ENCODE measurements around the gene SENP3. TPM values are rescaled to one million over a fixed set of nuclear protein-coding genes. Genes with fewer than 3 reads are reported as not detected.

The SENP3 gene
- total and polyA plus RNA-seq, 2 of the 13 experiments (the other 11 are each of a cell fraction or from before 2014, with no cell fraction given) = 55.8 to 75.4 TPM

- intact Hi-C loops (cut with micrococcal nuclease; ENCODE audit: unreplicated experiment) = loop anchor here (1.0 kb wide), 1 partner anchor 31 kb away; the partner anchor contains the start of gene FXR2
- Histone ChIP-seq H3K4me1 (ENCODE audit: insufficient read depth, low read length) (peaks cover 55% of the 10 kb centered on the region), H3K4me2 (ENCODE audit: low read depth, low read length) (peak within 1 kb of the TSS; percentile 92), H3K9ac (ENCODE audit: insufficient read depth, low read depth, low read length) (peak within 1 kb of the TSS; percentile 97), H3K79me2 (ENCODE audit: insufficient read depth, low read length) (peaks cover 25% of the 10 kb centered on the region), H3K9me3 (ENCODE audit: low read length) (no peaks in the 10 kb centered on the region), H4K20me1 (ENCODE audit: insufficient read depth, low read length) (peaks cover 9% of the 10 kb centered on the region), H3K4me3 (replicated peaks in 1 of 3; ENCODE audit: insufficient read depth in 1 of 3, low read depth in 2 of 3, low read length in 3 of 3) (peak within 1 kb of the TSS; percentile 73 to 83 (median 77)), H3K27ac (ENCODE audit: extremely low read length, insufficient read depth, low read length) (peak within 1 kb of the TSS; percentile 96), H3K36me3 (replicated peaks in 1 of 2; ENCODE audit: control insufficient read depth in 1 of 2, insufficient read depth in 2 of 2, low read length in 2 of 2) (peaks cover 2 to 21% of the 10 kb centered on the region in 2 experiments; a peak in 4 of 5 replicates), H2AFZ (ENCODE audit: low read length) (peak within 1 kb of the TSS; percentile 90), H3K27me3 (ENCODE audit: control insufficient read depth in 1 of 2, insufficient read depth in 2 of 2, low read length in 2 of 2) (no peaks in the 10 kb centered on the region; a peak in 1 of 5 replicates)
- FAIRE-seq (peak; percentile 8), ATAC-seq (peak; percentile 22), DNase-seq (ENCODE audit: low spot score) (peak; percentile 81)
- 32% methylated on average over 60 of the region's 69 CpGs for WGBS (ENCODE audit: low lambda C conversion rate)
- CTCF ChIA-PET (ENCODE audit: low intra/inter-chr PET ratio, low total read pairs) = no interaction called here
- POLR2A ChIA-PET = interaction anchor here (0.6 to 4.5 kb wide), 24 partner anchors 9 to 259 kb away, joined by 3 to 89 read pairs (median 5); partner anchors contain the start of genes ATP1B2, FXR2, SAT2 and SENP3
- in situ Hi-C loops (cut with HindIII; ENCODE audit: extremely low pct_ligation_motif_present, low pct_unique_long_range_greater_than_20kb) = no loop called here
- BruUV-seq (replicated peaks) = TSS peak; percentile 90
- TF ChIP-seq RORA (CRISPR knock-in tag; IDR thresholded peaks at IDR 0.05) (no peak), REPIN1 (CRISPR knock-in tag; IDR thresholded peaks at IDR 0.05; ENCODE audit: borderline replicate concordance, low read depth) (peak; percentile 78), GRHL1 (CRISPR knock-in tag; conservative IDR thresholded peaks at IDR 0.05) (no peak), TRIM22 (IDR thresholded peaks at IDR 0.05) (no peak), MAX (IDR thresholded peaks at IDR 0.05) (peak; percentile 91), STAT6 (CRISPR knock-in tag; IDR thresholded peaks at IDR 0.05; ENCODE audit: borderline replicate concordance) (peak; percentile 64; the same call in 1 of the 2 replicates), POLR2G (IDR thresholded peaks at IDR 0.05; ENCODE audit: low read depth, low read length) (peak; percentile 98), ZNF639 (CRISPR knock-in tag; conservative IDR thresholded peaks at IDR 0.05) (peak; percentile 52; the same call in 1 of the 2 replicates), AGO2 (optimal IDR thresholded peaks at IDR 0.05; ENCODE audit: low read depth, low read length) (peak; percentile 77), SALL1 (CRISPR knock-in tag; IDR thresholded peaks at IDR 0.05) (peak; percentile 69), ZBTB3 (CRISPR knock-in tag; IDR thresholded peaks at IDR 0.05; ENCODE audit: borderline replicate concordance, low read depth) (no peak)
Observed at GRCh38 chr17:7583253-7584109, 21.8 kb downstream of the SENP3 start, which contains the start of gene MPDU1. MPDU1 (plus strand) TSS chr17:7583852; CDS start chr17:7583863, 11 bp downstream.
